ENCODE results near the gene SMAD1.
"Not testable (repeated sequence)": the region's sequence is repeated elsewhere in the genome, so short reads cannot be mapped to it uniquely, and the experiment has no call there.

SMAD1 gene

GRCh38 chr4:145525291-145525740 lies 43.7 kb downstream of the SMAD1 start:
- peaks cover 5 to 16% of the 10 kb centered on the region in 2 donors for H3K4me1 Mint-ChIP-seq
- ATAC-seq (replicated peaks) (no peak), DNase-seq (no peak)
- no peak overlapping the region for H3K27ac Mint-ChIP-seq
- no peaks in the 10 kb centered on the region for H3K27me3 Mint-ChIP-seq
- no peaks in the 10 kb centered on the region for H3K36me3 Mint-ChIP-seq
- H3K9me3 Mint-ChIP-seq = no peaks in the 10 kb centered on the region
- H3K4me3 Mint-ChIP-seq = no peak overlapping the region

GRCh38 chr4:145527773-145528172 lies 46.1 kb downstream of the SMAD1 start:
- Mint-ChIP-seq H3K36me3 (no peaks in the 10 kb centered on the region), H3K4me3 (no peak overlapping the region), H3K27me3 (no peaks in the 10 kb centered on the region), H3K4me1 (peaks cover 5 to 16% of the 10 kb centered on the region in 2 donors), H3K9me3 (no peaks in the 10 kb centered on the region), H3K27ac (no peak overlapping the region)
- ATAC-seq (replicated peaks) (no peak), DNase-seq (no peak)

GRCh38 chr4:145528601-145529000 lies 46.9 kb downstream of the SMAD1 start:
- Mint-ChIP-seq H3K9me3 (no peaks in the 10 kb centered on the region), H3K36me3 (no peaks in the 10 kb centered on the region), H3K4me3 (no peak overlapping the region), H3K4me1 (peaks cover 4 to 15% of the 10 kb centered on the region in 2 donors), H3K27me3 (no peaks in the 10 kb centered on the region), H3K27ac (no peak overlapping the region)
- DNase-seq (no peak), ATAC-seq (replicated peaks) (no peak)

GRCh38 chr4:145530189-145530588 lies 48.5 kb downstream of the SMAD1 start:
- no peaks in the 10 kb centered on the region for H3K27me3 Mint-ChIP-seq
- H3K4me3 Mint-ChIP-seq = no peak overlapping the region
- H3K36me3 Mint-ChIP-seq = no peaks in the 10 kb centered on the region
- no peak overlapping the region for H3K27ac Mint-ChIP-seq
- H3K4me1 Mint-ChIP-seq = peaks cover 0 to 1% of the 10 kb centered on the region in 2 donors
- no peaks in the 10 kb centered on the region for H3K9me3 Mint-ChIP-seq
- ATAC-seq (replicated peaks) = no peak
- no peak for DNase-seq

- Mint-ChIP-seq H3K27ac (no peak overlapping the region), H3K4me1 (no peaks in the 10 kb centered on the region)
- ATAC-seq (replicated peaks) = no peak
Observed at GRCh38 chr4:145530662-145531061, 49.0 kb downstream of the SMAD1 start.

GRCh38 chr4:145531223-145531622 lies 49.6 kb downstream of the SMAD1 start:
- Mint-ChIP-seq H3K4me3 (no peak overlapping the region), H3K27ac (no peak overlapping the region), H3K36me3 (no peaks in the 10 kb centered on the region), H3K4me1 (no peaks in the 10 kb centered on the region), H3K27me3 (no peaks in the 10 kb centered on the region), H3K9me3 (no peaks in the 10 kb centered on the region)
- no peak for DNase-seq
- ATAC-seq (replicated peaks) = peak; percentile 12 to 63

More at GRCh38 chr4:145530662-145531061, 49.0 kb downstream of the SMAD1 start:
- no peak overlapping the region for H3K4me3 Mint-ChIP-seq
- H3K36me3 Mint-ChIP-seq = no peaks in the 10 kb centered on the region
- no peaks in the 10 kb centered on the region for H3K9me3 Mint-ChIP-seq
- H3K27me3 Mint-ChIP-seq = no peaks in the 10 kb centered on the region
- DNase-seq = no peak

- no peaks in the 10 kb centered on the region for H3K4me1 Mint-ChIP-seq
- ATAC-seq (replicated peaks) = no peak
- H3K9me3 Mint-ChIP-seq = no peaks in the 10 kb centered on the region
- H3K36me3 Mint-ChIP-seq = no peaks in the 10 kb centered on the region
- H3K4me3 Mint-ChIP-seq = no peak overlapping the region
- no peak overlapping the region for H3K27ac Mint-ChIP-seq
- DNase-seq = no peak
- no peaks in the 10 kb centered on the region for H3K27me3 Mint-ChIP-seq
Observed at GRCh38 chr4:145531859-145532258, 50.2 kb downstream of the SMAD1 start.

GRCh38 chr4:145533001-145533400 lies 51.3 kb downstream of the SMAD1 start:
- DNase-seq = no peak
- H3K27ac Mint-ChIP-seq = no peak overlapping the region
- H3K4me3 Mint-ChIP-seq = no peak overlapping the region
- H3K4me1 Mint-ChIP-seq = no peaks in the 10 kb centered on the region
- H3K9me3 Mint-ChIP-seq = no peaks in the 10 kb centered on the region
- H3K36me3 Mint-ChIP-seq = no peaks in the 10 kb centered on the region
- ATAC-seq (replicated peaks) = no peak
- no peaks in the 10 kb centered on the region for H3K27me3 Mint-ChIP-seq

- H3K27me3 Mint-ChIP-seq; ATAC-seq (replicated peaks); H3K4me3 Mint-ChIP-seq; H3K4me1 Mint-ChIP-seq; H3K36me3 Mint-ChIP-seq; H3K9me3 Mint-ChIP-seq; H3K27ac Mint-ChIP-seq; DNase-seq: not testable (repeated sequence)
Observed at GRCh38 chr4:145533415-145533814, 51.8 kb downstream of the SMAD1 start.

- H3K4me3 Mint-ChIP-seq = no peak overlapping the region
- ATAC-seq (replicated peaks) (no peak), DNase-seq (no peak)
- H3K36me3 Mint-ChIP-seq = no peaks in the 10 kb centered on the region
- H3K9me3 Mint-ChIP-seq = no peaks in the 10 kb centered on the region
- no peak overlapping the region for H3K27ac Mint-ChIP-seq
- H3K27me3 Mint-ChIP-seq = no peaks in the 10 kb centered on the region
- H3K4me1 Mint-ChIP-seq = no peaks in the 10 kb centered on the region
Observed at GRCh38 chr4:145533961-145534360, 52.3 kb downstream of the SMAD1 start.

- no peak overlapping the region for H3K4me3 Mint-ChIP-seq
- ATAC-seq (replicated peaks) = no peak
- H3K36me3 Mint-ChIP-seq = no peaks in the 10 kb centered on the region
- H3K27ac Mint-ChIP-seq = no peak overlapping the region
- H3K27me3 Mint-ChIP-seq = peaks cover 0 to 5% of the 10 kb centered on the region in 2 donors
- no peak for DNase-seq
- no peaks in the 10 kb centered on the region for H3K9me3 Mint-ChIP-seq
- peaks cover 3 to 7% of the 10 kb centered on the region in 2 donors for H3K4me1 Mint-ChIP-seq
Observed at GRCh38 chr4:145535202-145535601, 53.5 kb downstream of the SMAD1 start.

GRCh38 chr4:145536044-145536443 lies 54.4 kb downstream of the SMAD1 start:
- no peak for DNase-seq
- no peak overlapping the region for H3K4me3 Mint-ChIP-seq
- H3K9me3 Mint-ChIP-seq = no peaks in the 10 kb centered on the region
- peaks cover 0 to 5% of the 10 kb centered on the region in 2 donors for H3K27me3 Mint-ChIP-seq
- ATAC-seq (replicated peaks) = no peak
- peaks cover 3 to 7% of the 10 kb centered on the region in 2 donors for H3K4me1 Mint-ChIP-seq
- H3K36me3 Mint-ChIP-seq = no peaks in the 10 kb centered on the region
- H3K27ac Mint-ChIP-seq = no peak overlapping the region

- peaks cover 3 to 7% of the 10 kb centered on the region in 2 donors for H3K4me1 Mint-ChIP-seq
- peaks cover 0 to 5% of the 10 kb centered on the region in 2 donors for H3K27me3 Mint-ChIP-seq
- ATAC-seq (replicated peaks) = no peak
- DNase-seq = no peak
- H3K9me3 Mint-ChIP-seq = no peaks in the 10 kb centered on the region
- H3K36me3 Mint-ChIP-seq = no peaks in the 10 kb centered on the region
- H3K27ac Mint-ChIP-seq = no peak overlapping the region
- H3K4me3 Mint-ChIP-seq = no peak overlapping the region
Observed at GRCh38 chr4:145538596-145538995, 56.9 kb downstream of the SMAD1 start.

GRCh38 chr4:145539671-145540070 lies 58.0 kb downstream of the SMAD1 start:
- Mint-ChIP-seq H3K36me3 (no peaks in the 10 kb centered on the region), H3K4me3 (no peak overlapping the region), H3K9me3 (no peaks in the 10 kb centered on the region), H3K4me1 (peaks cover 3 to 7% of the 10 kb centered on the region in 2 donors), H3K27me3 (peaks cover 0 to 5% of the 10 kb centered on the region in 2 donors), H3K27ac (no peak overlapping the region)
- DNase-seq (no peak), ATAC-seq (replicated peaks) (no peak)

GRCh38 chr4:145540235-145540634 lies 58.6 kb downstream of the SMAD1 start:
- DNase-seq (no peak), ATAC-seq (replicated peaks) (no peak)
- peaks cover 3 to 7% of the 10 kb centered on the region in 2 donors for H3K4me1 Mint-ChIP-seq
- H3K27me3 Mint-ChIP-seq = peaks cover 0 to 5% of the 10 kb centered on the region in 2 donors
- no peak overlapping the region for H3K27ac Mint-ChIP-seq
- H3K36me3 Mint-ChIP-seq = no peaks in the 10 kb centered on the region
- H3K4me3 Mint-ChIP-seq = no peak overlapping the region
- H3K9me3 Mint-ChIP-seq = no peaks in the 10 kb centered on the region

- peaks cover 0 to 5% of the 10 kb centered on the region in 2 donors for H3K27me3 Mint-ChIP-seq
- H3K27ac Mint-ChIP-seq = no peak overlapping the region
- ATAC-seq (replicated peaks) (no peak), DNase-seq (no peak)
- no peaks in the 10 kb centered on the region for H3K9me3 Mint-ChIP-seq
- H3K4me1 Mint-ChIP-seq = peaks cover 3 to 10% of the 10 kb centered on the region in 2 donors
- no peak overlapping the region for H3K4me3 Mint-ChIP-seq
- no peaks in the 10 kb centered on the region for H3K36me3 Mint-ChIP-seq
Observed at GRCh38 chr4:145541346-145541745, 59.7 kb downstream of the SMAD1 start.

Data from stimulated activated naive B cell treated with anti-CD40 and anti-IgM and Interleukin-4, amounts not matched to agents 10 μg/mL and 1 μg/mL and 100 μg/mL, for 72 hours (primary cell).